ENCODE results near the gene CCDC182.

DNA sequence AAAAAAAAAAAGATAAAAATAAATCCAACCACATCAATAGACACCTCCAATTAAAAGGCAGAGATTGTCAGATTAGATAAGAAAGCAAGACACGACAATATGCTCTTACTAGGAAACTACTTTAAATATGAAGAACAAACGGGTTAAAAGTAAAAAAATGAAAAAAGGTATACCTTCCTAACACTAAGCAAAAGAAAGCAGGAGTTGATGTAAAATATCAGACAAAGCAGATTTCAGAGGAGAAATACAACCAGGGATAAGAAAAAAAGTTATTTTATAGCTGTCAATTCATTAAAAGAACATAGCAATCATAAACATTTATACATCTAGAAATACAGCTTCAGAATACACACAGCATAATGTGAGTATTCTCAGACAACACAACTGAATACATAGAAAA lies 49.7 kb upstream of the CCDC182 start:
- TF ChIP-seq, protein P1, sequence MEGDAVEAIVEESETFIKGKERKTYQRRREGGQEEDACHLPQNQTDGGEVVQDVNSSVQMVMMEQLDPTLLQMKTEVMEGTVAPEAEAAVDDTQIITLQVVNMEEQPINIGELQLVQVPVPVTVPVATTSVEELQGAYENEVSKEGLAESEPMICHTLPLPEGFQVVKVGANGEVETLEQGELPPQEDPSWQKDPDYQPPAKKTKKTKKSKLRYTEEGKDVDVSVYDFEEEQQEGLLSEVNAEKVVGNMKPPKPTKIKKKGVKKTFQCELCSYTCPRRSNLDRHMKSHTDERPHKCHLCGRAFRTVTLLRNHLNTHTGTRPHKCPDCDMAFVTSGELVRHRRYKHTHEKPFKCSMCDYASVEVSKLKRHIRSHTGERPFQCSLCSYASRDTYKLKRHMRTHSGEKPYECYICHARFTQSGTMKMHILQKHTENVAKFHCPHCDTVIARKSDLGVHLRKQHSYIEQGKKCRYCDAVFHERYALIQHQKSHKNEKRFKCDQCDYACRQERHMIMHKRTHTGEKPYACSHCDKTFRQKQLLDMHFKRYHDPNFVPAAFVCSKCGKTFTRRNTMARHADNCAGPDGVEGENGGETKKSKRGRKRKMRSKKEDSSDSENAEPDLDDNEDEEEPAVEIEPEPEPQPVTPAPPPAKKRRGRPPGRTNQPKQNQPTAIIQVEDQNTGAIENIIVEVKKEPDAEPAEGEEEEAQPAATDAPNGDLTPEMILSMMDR (IDR thresholded peaks at IDR 0.05; ENCODE audit: low read depth, low read length) = no peak
- TF ChIP-seq POLR2A (IDR thresholded peaks at IDR 0.05; ENCODE audit: extremely low read depth, insufficient read length) = no peak
- TF ChIP-seq, protein P2, sequence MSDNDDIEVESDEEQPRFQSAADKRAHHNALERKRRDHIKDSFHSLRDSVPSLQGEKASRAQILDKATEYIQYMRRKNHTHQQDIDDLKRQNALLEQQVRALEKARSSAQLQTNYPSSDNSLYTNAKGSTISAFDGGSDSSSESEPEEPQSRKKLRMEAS (IDR thresholded peaks at IDR 0.05; ENCODE audit: low read depth, low read length) = no peak
